OCI-LY1 (cell line): Measurements from ENCODE around the gene B3GNT3.

Experiments
- H2AFZ ChIP-seq: fragments of 200-600 bp; sonication (generic), shearing (Covaris generic); 2 replicates; pipeline ENCODE4 v1.6.0; 2014; ENCODE audit warnings: antibody characterized with exemption, mild to moderate bottlenecking, low read length
- H3F3A ChIP-seq: fragments of 200-600 bp; sonication (generic), shearing (Covaris generic); 2 replicates; pipeline ENCODE4 v1.6.0; 2014; ENCODE audit warnings: mild to moderate bottlenecking, antibody characterized with exemption, low read length, moderate library complexity; ENCODE audit not compliant: insufficient read depth
- H3K27ac ChIP-seq: fragments of 200-600 bp; sonication (generic); 2 replicates; pipeline ENCODE4 v1.5.1; 2014; ENCODE audit warnings: low read length, mixed run types, mild to moderate bottlenecking, low read depth; ENCODE audit not compliant: poor library complexity, severe bottlenecking
- H3K27me3 ChIP-seq: fragments of 200-600 bp; sonication (generic); 2 replicates; pipeline ENCODE4 v1.6.0; 2014; ENCODE audit warnings: antibody characterized with exemption, mild to moderate bottlenecking, low read length, moderate library complexity; ENCODE audit not compliant: insufficient read depth
- H3K36me3 ChIP-seq: fragments of 200-600 bp; sonication (generic); 2 replicates; pipeline ENCODE4 v1.6.1; 2014; ENCODE audit warnings: mild to moderate bottlenecking, antibody characterized with exemption, low read length, moderate library complexity, mixed read lengths; ENCODE audit not compliant: insufficient read depth
- H3K4me1 ChIP-seq: fragments of 200-600 bp; sonication (generic); 2 replicates; pipeline ENCODE4 v1.5.1; 2014; ENCODE audit warnings: mild to moderate bottlenecking, low read length, moderate library complexity; ENCODE audit not compliant: insufficient read depth, severe bottlenecking
- H3K4me2 ChIP-seq: fragments of 200-600 bp; sonication (generic), shearing (Covaris generic); 2 replicates; pipeline ENCODE4 v1.6.1; 2014; ENCODE audit warnings: low read length
- H3K4me3 ChIP-seq: fragments of 200-600 bp; sonication (generic); 2 replicates; pipeline ENCODE4 v1.5.1; 2014; ENCODE audit warnings: low read length, low read depth, mild to moderate bottlenecking, mixed read lengths; ENCODE audit not compliant: poor library complexity, severe bottlenecking
- H3K79me2 ChIP-seq: fragments of 200-600 bp; shearing (Covaris generic); 2 replicates; pipeline ENCODE4 v1.6.1; 2016; ENCODE audit warnings: mixed run types, low read length, mixed read lengths; ENCODE audit not compliant: insufficient read depth
- H3K9ac ChIP-seq: fragments of 200-600 bp; sonication (generic), shearing (Covaris generic); 2 replicates; pipeline ENCODE4 v1.6.1; 2014; ENCODE audit warnings: mild to moderate bottlenecking, low read length, mixed read lengths
- H3K9me2 ChIP-seq: fragments of 200-600 bp; sonication (generic), shearing (Covaris generic); 2 replicates; pipeline ENCODE4 v1.6.1; 2014; ENCODE audit warnings: low read depth, mild to moderate bottlenecking, low read length, mixed read lengths
- H3K9me3 ChIP-seq: fragments of 200-600 bp; shearing (Covaris generic); 2 replicates; pipeline ENCODE4 v1.6.1; 2014; ENCODE audit warnings: low read length, mixed read lengths
- H4K20me1 ChIP-seq: fragments of 200-600 bp; sonication (generic), shearing (Covaris generic); 2 replicates; pipeline ENCODE4 v1.6.0; 2016; ENCODE audit warnings: mild to moderate bottlenecking, low read length; ENCODE audit not compliant: insufficient read depth
- EZH2 ChIP-seq: fragments of 200-600 bp; sonication (generic), shearing (Covaris generic); IDR thresholded peaks from 2 replicates; pipeline ENCODE4 v1.8.0; 2017; ENCODE audit warnings: borderline replicate concordance, mixed run types, mild to moderate bottlenecking, antibody characterized with exemption, low read length, moderate library complexity, mixed read lengths
- TF ChIP-seq, protein P1 (sequence below): fragments of 200-600 bp; sonication (generic), shearing (Covaris generic); IDR thresholded peaks from 2 replicates; pipeline ENCODE4 v1.5.1; 2017; ENCODE audit warnings: mild to moderate bottlenecking, antibody characterized with exemption, low read length, moderate library complexity, mixed read lengths

B3GNT3 gene

DNA sequence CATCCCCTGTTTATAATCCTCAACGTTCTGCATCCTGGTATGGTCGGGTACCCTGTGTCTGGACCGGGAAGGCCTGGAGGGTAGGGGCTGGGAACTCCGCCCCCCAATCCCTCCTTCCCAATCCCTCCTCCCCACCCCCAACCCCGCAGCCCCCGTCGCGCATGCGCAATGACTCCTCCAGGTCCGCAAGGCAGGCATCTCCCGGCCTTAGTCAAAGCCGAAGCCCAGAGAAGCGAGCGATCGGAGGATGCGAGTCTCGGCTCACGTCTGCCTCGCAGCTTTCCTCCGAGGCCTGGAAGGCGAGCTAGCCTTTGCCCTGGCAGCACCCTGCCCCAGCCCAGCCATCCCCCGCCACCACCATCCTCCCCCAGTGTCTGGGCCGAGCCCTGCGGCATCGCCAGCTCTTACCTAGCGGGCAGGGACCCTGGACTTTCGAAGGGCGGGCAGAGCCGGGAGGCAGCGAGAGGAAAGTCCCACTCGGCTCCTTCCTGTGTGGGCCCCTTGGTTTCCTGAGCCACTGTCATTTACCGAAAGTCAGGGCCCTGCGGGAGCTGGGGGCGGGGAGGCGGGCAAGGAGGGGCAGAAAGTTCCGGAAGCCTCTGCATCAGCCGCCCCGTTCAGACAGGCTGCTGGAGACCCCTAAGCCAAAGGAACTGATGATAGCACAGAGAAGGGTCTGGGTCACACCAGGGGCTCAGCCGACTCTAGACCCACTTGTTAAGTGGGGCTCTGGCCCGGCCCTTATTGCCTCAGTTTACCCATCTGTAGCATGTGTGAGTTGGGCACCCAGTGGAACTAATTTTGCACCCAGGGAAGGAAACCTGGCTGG is 52.8 kb downstream of the B3GNT3 start, which contains the start of gene JAK3:
Gene JAK3, minus strand, starts transcription at position 445 of the 829 bp plus-strand sequence. CDS start 3,565 bp downstream, outside the sequence.
- no peaks in the 10 kb centered on the region for H3K27me3 ChIP-seq
- peak within 1 kb of the TSS; percentile 56 for H3K9ac ChIP-seq
- peak within 1 kb of the TSS; percentile 44; the same call in 1 of the 2 replicates for H2AFZ ChIP-seq
- peak within 1 kb of the TSS; percentile 54 for H3K4me3 ChIP-seq
- no peak for TF ChIP-seq EZH2
- TF ChIP-seq, protein P1, sequence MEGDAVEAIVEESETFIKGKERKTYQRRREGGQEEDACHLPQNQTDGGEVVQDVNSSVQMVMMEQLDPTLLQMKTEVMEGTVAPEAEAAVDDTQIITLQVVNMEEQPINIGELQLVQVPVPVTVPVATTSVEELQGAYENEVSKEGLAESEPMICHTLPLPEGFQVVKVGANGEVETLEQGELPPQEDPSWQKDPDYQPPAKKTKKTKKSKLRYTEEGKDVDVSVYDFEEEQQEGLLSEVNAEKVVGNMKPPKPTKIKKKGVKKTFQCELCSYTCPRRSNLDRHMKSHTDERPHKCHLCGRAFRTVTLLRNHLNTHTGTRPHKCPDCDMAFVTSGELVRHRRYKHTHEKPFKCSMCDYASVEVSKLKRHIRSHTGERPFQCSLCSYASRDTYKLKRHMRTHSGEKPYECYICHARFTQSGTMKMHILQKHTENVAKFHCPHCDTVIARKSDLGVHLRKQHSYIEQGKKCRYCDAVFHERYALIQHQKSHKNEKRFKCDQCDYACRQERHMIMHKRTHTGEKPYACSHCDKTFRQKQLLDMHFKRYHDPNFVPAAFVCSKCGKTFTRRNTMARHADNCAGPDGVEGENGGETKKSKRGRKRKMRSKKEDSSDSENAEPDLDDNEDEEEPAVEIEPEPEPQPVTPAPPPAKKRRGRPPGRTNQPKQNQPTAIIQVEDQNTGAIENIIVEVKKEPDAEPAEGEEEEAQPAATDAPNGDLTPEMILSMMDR: no peak
- peaks cover 27% of the 10 kb centered on the region for H3K4me1 ChIP-seq
- no peaks in the 10 kb centered on the region for H3K9me2 ChIP-seq
- peak within 1 kb of the TSS; percentile 66 for H3K27ac ChIP-seq
- H3K36me3 ChIP-seq: no peaks in the 10 kb centered on the region
- H4K20me1 ChIP-seq: no peaks in the 10 kb centered on the region
- H3K4me2 ChIP-seq: peak within 1 kb of the TSS; percentile 70
- no peaks in the 10 kb centered on the region for H3F3A ChIP-seq
- no peaks in the 10 kb centered on the region for H3K79me2 ChIP-seq
- H3K9me3 ChIP-seq: no peaks in the 10 kb centered on the region

DNA sequence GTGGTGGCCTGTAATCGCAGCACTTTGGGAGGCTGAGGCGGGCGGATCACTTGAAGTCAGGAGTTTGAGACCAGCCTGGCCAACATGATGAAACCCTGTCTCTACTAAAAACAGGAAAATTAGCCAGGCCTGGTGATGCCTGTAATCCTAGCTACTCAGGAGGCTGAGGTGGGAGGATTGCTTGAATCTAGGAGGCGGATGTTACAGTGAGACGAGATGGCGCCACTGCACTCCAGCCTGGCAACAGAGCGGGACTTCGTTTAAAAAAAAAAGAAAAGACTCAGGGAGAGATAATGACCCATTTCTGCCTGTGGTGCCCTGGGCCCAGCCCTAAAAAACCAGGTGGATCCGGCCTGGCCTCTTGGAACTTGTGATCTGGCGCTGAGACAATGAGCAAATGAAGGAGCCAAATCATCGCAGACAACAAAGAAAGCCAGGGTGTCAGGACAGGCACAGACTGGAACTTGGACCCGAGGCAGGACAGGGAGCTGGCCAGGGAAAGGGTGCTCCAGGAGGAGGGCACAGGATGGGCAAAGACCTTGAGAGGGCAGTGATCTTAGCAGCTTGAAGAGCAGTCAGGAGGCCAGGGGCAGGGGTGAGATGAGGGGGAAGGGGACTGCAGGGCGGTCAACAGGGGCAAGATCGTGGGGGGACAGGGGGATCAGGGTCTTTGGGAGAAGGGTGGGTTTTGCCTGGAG is 53.8 kb downstream of the B3GNT3 start:
- H2AFZ ChIP-seq: 0 out of 2 replicates have a peak overlapping the region, but pooled peaks have one; percentile 34
- H3K4me1 ChIP-seq: peaks cover 27% of the 10 kb centered on the region
- no peaks in the 10 kb centered on the region for H3K9me3 ChIP-seq
- H3K9ac ChIP-seq: no peak overlapping the region
- no peaks in the 10 kb centered on the region for H3K27me3 ChIP-seq
- H3K27ac ChIP-seq: peak overlapping the region; percentile 66
- no peaks in the 10 kb centered on the region for H3K79me2 ChIP-seq
- no peak overlapping the region for H3K4me3 ChIP-seq
- H3F3A ChIP-seq: no peaks in the 10 kb centered on the region
- H3K9me2 ChIP-seq: no peaks in the 10 kb centered on the region
- no peak for TF ChIP-seq EZH2
- TF ChIP-seq, protein P1: no peak
- no peaks in the 10 kb centered on the region for H3K36me3 ChIP-seq
- no peak overlapping the region for H3K4me2 ChIP-seq
- H4K20me1 ChIP-seq: no peaks in the 10 kb centered on the region

DNA sequence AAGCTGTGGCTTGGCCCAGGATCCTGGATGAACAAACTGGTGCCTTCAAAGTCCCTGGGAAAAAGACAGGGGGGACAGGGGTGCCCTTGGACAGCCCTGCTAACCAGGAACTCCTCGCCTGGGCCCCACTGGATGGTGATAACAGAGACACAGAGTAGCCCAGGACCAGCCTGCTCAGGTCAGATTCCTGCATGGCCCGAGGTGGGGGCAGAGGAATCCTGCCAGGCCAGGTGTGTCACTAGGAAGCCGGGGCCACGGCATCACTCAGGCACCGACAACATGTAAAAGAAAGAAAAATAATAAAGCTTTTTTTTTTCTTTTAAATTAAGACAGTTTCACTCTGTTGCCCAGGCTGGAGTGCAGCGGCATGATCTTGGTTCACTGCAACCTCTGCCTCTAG is 59.1 kb downstream of the B3GNT3 start:
- no peak for TF ChIP-seq EZH2
- TF ChIP-seq, protein P1: no peak
- H3K4me3 ChIP-seq: no peak overlapping the region
- H3K4me2 ChIP-seq: no peak overlapping the region
- no peaks in the 10 kb centered on the region for H3K27me3 ChIP-seq
- no peaks in the 10 kb centered on the region for H3F3A ChIP-seq
- no peaks in the 10 kb centered on the region for H3K79me2 ChIP-seq
- H2AFZ ChIP-seq: no peak overlapping the region
- no peaks in the 10 kb centered on the region for H3K36me3 ChIP-seq
- H3K4me1 ChIP-seq: peaks cover 11% of the 10 kb centered on the region
- no peaks in the 10 kb centered on the region for H3K9me3 ChIP-seq
- H3K9me2 ChIP-seq: no peaks in the 10 kb centered on the region
- no peak overlapping the region for H3K9ac ChIP-seq
- H3K27ac ChIP-seq: no peak overlapping the region
- H4K20me1 ChIP-seq: no peaks in the 10 kb centered on the region
